ENCODE results near the gene ABHD14A. TPM values are rescaled to one million over a fixed set of nuclear protein-coding genes. Genes with fewer than 3 reads are reported as not detected.

Gene ABHD14A
- total RNA-seq, 2 experiments from 2014 or later, result 6.3 to 7.5 TPM

DNA sequence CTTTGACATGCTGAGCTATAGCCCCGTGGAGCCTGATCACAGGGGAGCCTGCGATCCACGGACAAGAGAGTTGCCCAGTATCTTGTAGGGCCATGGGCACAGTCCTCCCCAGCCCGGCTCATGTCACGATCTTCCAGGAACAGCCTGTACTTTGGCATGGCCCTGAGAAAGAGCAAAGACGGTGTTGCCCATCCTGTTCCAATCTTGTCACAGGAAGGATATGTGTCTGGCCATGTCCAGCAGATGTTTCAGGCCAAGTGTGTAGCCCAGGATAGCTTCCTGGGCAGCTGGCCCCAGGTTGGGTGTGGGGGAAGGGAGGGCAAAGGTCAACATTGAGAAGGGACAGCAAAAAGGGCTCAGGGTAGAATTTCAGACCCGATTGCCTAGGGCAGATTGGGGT, 37.8 kb downstream of the ABHD14A start:
- H3K36me3 Mint-ChIP-seq (ENCODE audit: low read depth), result no peaks in the 10 kb centered on the region
- ATAC-seq (no peak), DNase-seq (no peak)
- H3K9me3 Mint-ChIP-seq (ENCODE audit: low read depth), result no peaks in the 10 kb centered on the region
- H3K27ac Mint-ChIP-seq, result no peak overlapping the region
- intact Hi-C loops (cut with DNase I, micrococcal nuclease), result no loop called here
- ChIA-PET POLR2A (no interaction called here), CTCF (interaction anchor here (0.6 to 2.4 kb wide), 8 partner anchors 11 to 373 kb away, joined by 3 to 9 read pairs (median 4); no protein-coding TSS in a partner anchor)
- no peaks in the 10 kb centered on the region for H3K27me3 Mint-ChIP-seq
- H3K4me1 Mint-ChIP-seq, result no peaks in the 10 kb centered on the region
- no peak overlapping the region for H3K4me3 Mint-ChIP-seq

DNA sequence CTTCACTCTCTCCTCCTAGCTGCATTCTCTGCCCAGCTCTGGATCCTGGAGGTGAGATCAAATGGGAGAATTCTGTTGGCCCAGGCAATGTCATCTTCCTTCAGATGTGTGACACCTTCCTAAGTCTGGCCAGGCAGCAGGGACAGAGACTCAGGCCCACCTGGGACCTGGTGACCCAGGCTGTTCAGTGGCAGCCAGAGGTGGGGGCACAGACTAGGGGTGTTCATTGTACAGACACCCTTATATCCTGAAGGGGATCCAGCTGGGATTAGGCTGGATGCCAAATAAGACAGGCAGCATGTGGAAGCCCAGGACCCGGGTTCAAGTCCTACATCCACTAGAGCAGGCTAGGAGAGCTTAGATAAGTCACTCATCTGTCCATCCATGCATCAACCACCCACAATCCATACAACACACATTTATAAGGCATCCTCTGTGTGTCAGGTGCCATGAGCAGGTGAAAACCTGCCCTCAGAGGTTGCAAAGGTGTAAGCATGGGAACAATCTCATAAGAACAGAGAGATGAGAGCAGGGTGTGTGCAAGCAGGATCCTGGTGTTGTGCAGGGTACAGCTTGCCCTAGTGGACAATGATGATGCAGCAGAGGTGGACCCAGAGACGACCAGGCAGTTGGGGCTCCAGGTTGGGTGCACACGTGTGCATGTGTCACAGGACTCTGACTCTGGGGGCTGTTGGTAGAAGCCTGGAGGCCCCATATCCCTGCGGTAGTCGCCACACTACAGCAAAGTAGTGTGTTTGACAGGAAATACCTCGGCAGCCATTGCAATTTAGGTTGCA, 39.1 kb downstream of the ABHD14A start:
- Mint-ChIP-seq H3K36me3 (ENCODE audit: low read depth) (no peaks in the 10 kb centered on the region), H3K9me3 (ENCODE audit: low read depth) (no peaks in the 10 kb centered on the region), H3K27ac (no peak overlapping the region), H3K4me3 (no peak overlapping the region), H3K27me3 (no peaks in the 10 kb centered on the region), H3K4me1 (no peaks in the 10 kb centered on the region)
- ChIA-PET CTCF (interaction anchor here (0.6 to 2.4 kb wide), 7 partner anchors 12 to 326 kb away, joined by 3 to 9 read pairs (median 3); partner anchors contain the start of gene ABHD14B), POLR2A (no interaction called here)
- ATAC-seq (no peak), DNase-seq (no peak)
- intact Hi-C loops (cut with DNase I, micrococcal nuclease), result no loop called here

DNA sequence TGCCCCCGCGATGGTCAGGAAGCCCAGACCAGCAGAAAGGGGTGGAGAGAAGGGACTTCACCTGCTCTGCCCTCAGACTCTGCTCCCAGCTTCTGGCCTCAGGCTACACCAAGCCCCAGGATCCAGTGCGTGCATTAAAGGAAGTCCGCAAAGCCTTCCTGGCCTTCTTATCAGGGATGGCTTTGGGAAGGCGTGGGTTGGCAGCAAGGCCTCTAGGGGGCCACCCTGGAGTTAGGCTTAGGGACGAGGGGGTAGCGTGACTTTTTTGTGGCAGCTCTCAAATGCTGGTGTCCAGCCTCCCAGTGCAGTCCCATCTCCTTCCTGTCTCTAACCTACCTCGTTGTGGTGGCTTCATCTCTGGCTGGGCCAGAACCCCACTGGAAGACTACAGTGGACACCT, 39.7 kb downstream of the ABHD14A start:
- no peak overlapping the region for H3K27ac Mint-ChIP-seq

DNA sequence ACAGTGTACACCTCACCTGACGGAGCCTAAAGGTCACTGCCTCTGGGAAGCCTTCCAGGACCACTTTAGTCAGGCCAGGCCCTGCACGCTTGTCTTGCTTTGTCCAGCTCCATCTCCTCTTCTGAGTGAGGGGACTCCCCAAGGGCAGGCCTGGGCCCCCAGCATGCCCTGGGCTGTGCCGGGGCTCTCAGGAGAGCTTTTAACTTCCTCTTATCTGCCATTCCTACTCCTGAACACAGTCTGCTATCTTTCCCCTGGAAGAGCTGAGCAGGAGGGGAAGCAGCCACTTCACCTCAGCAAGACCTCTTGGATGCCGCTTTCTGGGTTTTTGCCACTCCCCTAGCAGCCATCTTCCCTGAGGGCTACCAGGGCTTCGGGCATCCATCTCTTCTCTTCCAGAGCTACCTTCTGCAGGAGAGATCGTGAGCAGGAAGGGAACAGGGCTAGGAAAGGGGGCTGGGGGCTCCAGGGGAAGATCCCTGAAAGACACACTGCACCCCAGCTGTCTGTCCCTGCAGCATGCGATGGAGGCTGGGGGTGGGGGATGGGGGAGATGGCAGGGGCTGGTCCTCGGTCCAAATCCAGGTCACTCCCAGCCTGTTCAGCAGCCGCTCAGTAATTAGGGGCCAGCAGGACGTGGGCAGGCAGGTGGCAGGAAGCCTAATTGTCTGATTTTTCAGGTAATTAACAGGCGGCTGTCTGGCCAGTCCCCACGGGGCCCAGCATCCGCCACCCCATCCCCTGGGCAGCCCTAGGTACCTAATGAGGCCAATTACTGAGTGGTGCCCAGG, 40.8 kb downstream of the ABHD14A start:
- intact Hi-C loops (cut with DNase I, micrococcal nuclease), result no loop called here
- CTCF ChIA-PET, result interaction anchor here (0.9 kb wide), 1 partner anchor 10 kb away, joined by 3 read pairs; no protein-coding TSS in a partner anchor

More for the DNA sequence above, 39.7 kb downstream of the ABHD14A start:
- Mint-ChIP-seq H3K36me3 (ENCODE audit: low read depth) (no peaks in the 10 kb centered on the region), H3K27me3 (no peaks in the 10 kb centered on the region), H3K9me3 (ENCODE audit: low read depth) (no peaks in the 10 kb centered on the region), H3K4me1 (no peaks in the 10 kb centered on the region), H3K4me3 (no peak overlapping the region)
- DNase-seq, result no peak
- intact Hi-C loops (cut with DNase I, micrococcal nuclease), result no loop called here
- no peak for ATAC-seq
- ChIA-PET POLR2A (no interaction called here), CTCF (interaction anchor here (0.6 kb wide), 1 partner anchor 190 kb away, joined by 3 read pairs; no protein-coding TSS in a partner anchor)

DNA sequence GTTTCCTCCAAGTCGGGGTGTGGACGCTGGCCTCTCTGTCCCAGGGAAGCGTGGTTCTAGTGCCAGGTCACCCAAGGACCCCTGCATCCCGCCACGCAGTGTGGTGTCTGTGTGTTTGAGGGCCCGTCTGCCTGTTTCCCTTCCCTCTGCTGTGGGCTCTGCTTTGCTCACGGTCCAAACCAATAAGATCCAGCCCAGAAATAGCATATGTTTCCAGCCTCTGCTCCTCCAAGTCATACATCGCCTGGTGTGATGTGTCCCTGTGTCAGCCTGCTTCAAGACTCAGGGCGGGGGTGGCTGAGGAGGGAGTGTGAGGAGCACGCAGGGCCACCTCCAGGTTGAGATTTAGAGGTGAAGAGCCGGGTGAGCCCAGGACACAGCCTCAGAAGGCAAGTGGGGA, 42.7 kb downstream of the ABHD14A start:
- H3K4me3 Mint-ChIP-seq, result no peak overlapping the region
- no peaks in the 10 kb centered on the region for H3K4me1 Mint-ChIP-seq
- ChIA-PET CTCF (interaction anchor here (1.2 to 1.9 kb wide), 2 partner anchors 16 to 105 kb away, joined by 5 read pairs; no protein-coding TSS in a partner anchor), POLR2A (no interaction called here)
- H3K27me3 Mint-ChIP-seq, result no peaks in the 10 kb centered on the region
- no peak overlapping the region for H3K27ac Mint-ChIP-seq
- ATAC-seq (no peak), DNase-seq (no peak)
- no peaks in the 10 kb centered on the region for H3K36me3 Mint-ChIP-seq (ENCODE audit: low read depth)
- intact Hi-C loops (cut with DNase I, micrococcal nuclease), result no loop called here
- no peaks in the 10 kb centered on the region for H3K9me3 Mint-ChIP-seq (ENCODE audit: low read depth)

More for the DNA sequence above, 40.8 kb downstream of the ABHD14A start:
- Mint-ChIP-seq H3K4me3 (no peak overlapping the region), H3K27ac (no peak overlapping the region), H3K9me3 (ENCODE audit: low read depth) (no peaks in the 10 kb centered on the region), H3K36me3 (ENCODE audit: low read depth) (no peaks in the 10 kb centered on the region), H3K4me1 (no peaks in the 10 kb centered on the region), H3K27me3 (no peaks in the 10 kb centered on the region)
- ATAC-seq (no peak), DNase-seq (no peak)
- POLR2A ChIA-PET, result no interaction called here

DNA sequence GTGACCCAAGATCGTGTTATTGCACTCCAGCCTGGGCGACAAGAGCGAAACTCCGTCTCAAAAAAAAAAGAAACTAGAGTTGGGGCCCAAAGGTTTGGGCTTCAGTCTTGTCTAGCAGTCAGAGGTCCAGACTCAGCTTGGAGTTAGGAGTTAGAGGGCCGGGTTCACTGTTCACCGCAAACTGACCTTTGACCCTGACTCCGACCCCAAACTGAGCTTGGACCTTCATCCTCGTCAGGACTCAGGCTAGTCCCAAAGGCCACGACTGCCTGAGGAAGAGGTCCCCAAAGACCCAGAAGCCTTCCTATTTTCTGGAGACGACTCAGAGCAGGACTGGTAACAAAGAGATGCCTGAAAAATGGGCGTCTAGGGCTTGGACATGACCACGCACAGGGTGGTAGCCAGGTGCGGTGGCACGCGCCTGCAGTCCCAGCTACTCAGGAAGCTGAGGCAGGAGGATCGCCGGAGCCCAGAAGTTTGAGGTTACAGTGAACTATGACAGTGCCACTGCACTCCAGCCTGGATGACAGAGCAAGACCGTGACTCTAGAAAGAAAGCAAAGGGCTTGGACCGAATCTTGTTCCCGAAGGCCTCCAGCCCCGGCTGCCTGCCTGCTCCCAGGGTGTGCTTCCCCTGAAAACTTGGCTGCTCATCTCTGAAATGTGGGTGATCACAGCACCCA, 43.6 kb downstream of the ABHD14A start:
- Mint-ChIP-seq H3K4me1 (no peaks in the 10 kb centered on the region), H3K4me3 (no peak overlapping the region), H3K9me3 (ENCODE audit: low read depth) (no peaks in the 10 kb centered on the region), H3K27me3 (no peaks in the 10 kb centered on the region), H3K36me3 (ENCODE audit: low read depth) (no peaks in the 10 kb centered on the region), H3K27ac (no peak overlapping the region)
- ChIA-PET POLR2A (no interaction called here), CTCF (interaction anchor here (1.9 kb wide), 1 partner anchor 105 kb away, joined by 5 read pairs; no protein-coding TSS in a partner anchor)
- ATAC-seq (no peak), DNase-seq (no peak)
- intact Hi-C loops (cut with DNase I, micrococcal nuclease), result no loop called here

DNA sequence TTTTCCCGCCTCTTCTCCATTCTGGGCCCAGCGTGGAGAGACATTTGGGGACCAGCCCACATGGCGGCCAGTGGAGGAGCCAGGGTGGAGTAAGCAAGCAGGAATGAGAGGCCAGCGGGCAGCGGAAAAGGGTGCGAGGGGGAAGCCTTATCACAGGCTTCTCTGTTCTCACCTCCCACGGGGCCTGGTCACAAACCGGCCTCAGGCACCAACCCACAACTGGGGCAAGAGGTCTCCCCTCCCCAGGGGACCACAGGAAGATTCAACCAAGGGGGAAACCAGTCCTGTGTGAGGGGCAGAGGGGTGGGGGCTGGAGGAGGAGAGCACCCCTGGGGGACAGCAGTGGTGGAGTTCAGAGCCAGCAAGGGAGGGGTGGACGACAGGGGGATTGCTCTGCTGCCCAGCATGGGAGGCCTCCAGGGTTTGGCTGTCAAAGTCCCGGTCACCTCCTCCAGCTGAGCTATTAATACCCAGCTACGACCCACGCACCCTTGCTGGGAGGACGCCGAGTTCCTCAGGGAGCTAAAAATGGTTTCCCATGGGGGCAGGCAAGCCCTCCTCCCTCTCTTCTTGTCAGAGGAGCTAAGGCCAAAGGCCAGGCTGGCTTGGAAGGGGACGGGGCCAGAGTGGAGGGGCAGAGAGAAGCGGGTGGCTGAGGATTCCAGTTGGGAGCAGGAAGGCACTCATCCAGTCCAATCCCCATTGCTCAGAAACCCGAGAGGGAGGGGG, 44.7 kb downstream of the ABHD14A start:
- Mint-ChIP-seq H3K4me1 (no peaks in the 10 kb centered on the region), H3K4me3 (no peak overlapping the region), H3K9me3 (ENCODE audit: low read depth) (no peaks in the 10 kb centered on the region), H3K27ac (no peak overlapping the region), H3K36me3 (ENCODE audit: low read depth) (no peaks in the 10 kb centered on the region), H3K27me3 (no peaks in the 10 kb centered on the region)
- no peak for ATAC-seq
- no peak for DNase-seq
- intact Hi-C loops (cut with DNase I, micrococcal nuclease), result no loop called here
- POLR2A ChIA-PET, result no interaction called here
- CTCF ChIA-PET, result no interaction called here

DNA sequence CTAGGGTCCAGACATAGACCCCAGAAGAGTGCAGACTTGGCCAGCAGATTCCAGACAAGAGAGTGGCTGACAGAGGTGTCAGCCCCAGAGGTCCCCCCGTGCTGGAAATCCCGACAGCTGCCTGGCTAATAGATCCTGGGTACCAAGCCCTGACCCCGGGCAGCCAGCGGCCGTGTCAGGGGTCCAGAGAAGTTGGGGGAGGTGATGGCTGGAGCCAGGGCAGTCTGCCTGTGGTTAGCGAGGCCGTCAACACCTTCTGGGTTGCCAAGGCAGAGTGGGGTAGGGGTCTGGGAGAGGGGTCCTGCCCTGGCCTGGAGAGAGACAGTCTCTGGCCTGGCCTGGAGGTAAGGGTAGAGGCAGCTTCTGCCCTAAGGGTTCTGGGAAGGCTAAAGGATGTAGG, 45.9 kb downstream of the ABHD14A start:
- no peak overlapping the region for H3K27ac Mint-ChIP-seq
- POLR2A ChIA-PET, result no interaction called here

DNA sequence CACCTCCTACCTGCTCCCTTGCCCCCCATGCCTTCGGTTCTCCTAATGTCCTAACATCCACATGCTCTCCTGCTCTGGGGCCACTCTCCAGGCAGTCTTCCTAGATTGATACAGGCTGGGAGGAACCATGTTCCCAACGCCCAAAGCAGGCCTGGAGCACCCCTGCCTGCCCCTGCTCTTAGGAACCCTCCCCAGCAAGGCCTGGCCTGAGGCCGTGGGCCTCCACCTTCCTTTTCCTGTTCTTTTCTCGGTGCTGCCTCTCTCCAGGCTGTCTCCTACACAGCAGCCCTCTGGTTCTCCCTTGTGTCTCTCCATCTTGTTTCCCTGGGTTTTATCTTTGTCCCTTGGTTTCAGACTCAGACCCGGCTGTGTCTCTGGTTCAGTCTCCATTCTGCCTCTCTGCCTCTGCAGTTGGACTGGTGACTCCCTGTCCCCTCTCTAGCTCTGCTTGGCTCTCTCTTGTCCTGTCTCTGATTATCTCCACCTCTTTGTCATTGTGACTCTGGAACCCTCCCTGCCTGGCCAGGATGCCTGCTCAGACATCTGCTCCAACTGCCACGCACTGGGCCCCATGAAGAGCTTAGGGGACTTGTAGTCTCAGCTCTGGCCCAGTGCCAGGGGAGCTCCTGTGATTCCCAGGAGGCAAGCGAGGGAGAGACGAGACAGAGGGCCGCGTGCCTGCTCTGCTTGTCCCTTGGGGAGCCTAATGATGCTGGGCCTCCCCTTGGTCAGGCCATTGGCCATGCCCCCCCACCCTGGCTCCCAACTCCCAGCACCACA, 46.8 kb downstream of the ABHD14A start:
- Mint-ChIP-seq H3K9me3 (ENCODE audit: low read depth) (no peaks in the 10 kb centered on the region), H3K4me1 (no peaks in the 10 kb centered on the region), H3K27ac (no peak overlapping the region), H3K4me3 (no peak overlapping the region), H3K36me3 (ENCODE audit: low read depth) (no peaks in the 10 kb centered on the region), H3K27me3 (no peaks in the 10 kb centered on the region)
- ChIA-PET POLR2A (interaction anchor here (0.6 kb wide), 1 partner anchor 1934 kb away, joined by 3 read pairs; no protein-coding TSS in a partner anchor), CTCF (interaction anchor here (0.6 kb wide), 1 partner anchor 51 kb away, joined by 4 read pairs; no protein-coding TSS in a partner anchor)
- intact Hi-C loops (cut with DNase I, micrococcal nuclease), result no loop called here
- no peak for DNase-seq
- no peak for ATAC-seq

More for the DNA sequence above, 45.9 kb downstream of the ABHD14A start:
- Mint-ChIP-seq H3K27me3 (no peaks in the 10 kb centered on the region), H3K36me3 (ENCODE audit: low read depth) (no peaks in the 10 kb centered on the region), H3K9me3 (ENCODE audit: low read depth) (no peaks in the 10 kb centered on the region), H3K4me3 (no peak overlapping the region), H3K4me1 (no peaks in the 10 kb centered on the region)
- intact Hi-C loops (cut with DNase I, micrococcal nuclease), result no loop called here
- DNase-seq (no peak), ATAC-seq (no peak)
- CTCF ChIA-PET, result interaction anchor here (0.6 kb wide), 1 partner anchor 50 kb away, joined by 4 read pairs; no protein-coding TSS in a partner anchor

DNA sequence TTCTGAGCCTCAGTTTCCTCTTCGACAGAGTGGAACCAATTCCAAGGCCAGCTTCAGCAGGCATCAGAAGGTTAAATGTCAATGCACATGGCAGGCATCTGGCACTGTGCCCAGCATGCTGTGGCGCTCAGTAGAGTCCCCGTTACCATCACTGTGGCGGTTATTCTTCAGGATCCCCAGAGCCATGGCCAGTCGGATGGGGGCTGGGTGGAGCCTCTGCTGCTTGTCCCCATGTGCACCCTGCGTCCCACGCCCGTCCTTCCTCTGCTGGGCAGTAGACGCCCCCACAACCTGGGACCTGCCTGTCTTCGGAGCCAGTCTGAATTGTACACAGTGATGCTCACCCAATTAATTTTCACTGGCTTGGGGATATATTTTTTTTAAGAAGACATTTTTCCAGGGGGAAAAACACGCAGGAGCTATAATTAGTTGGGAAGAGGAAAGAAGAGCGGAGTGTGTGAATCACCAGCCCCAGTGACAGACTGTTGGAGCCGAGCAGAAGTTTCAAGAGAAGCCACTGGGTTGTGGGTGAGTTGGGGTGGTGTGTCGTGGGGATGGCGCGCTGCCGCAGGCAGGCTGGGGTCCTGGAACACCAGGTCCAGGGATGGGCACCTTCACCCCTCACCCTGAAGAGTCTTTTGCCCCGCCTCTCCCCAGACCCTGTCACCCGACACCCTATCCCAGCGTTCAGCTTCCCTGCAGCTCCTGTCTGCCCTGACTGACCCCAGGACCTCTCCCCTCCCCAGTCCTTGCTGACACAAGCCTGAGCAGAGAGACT, 47.6 kb downstream of the ABHD14A start:
- Mint-ChIP-seq H3K27me3 (no peaks in the 10 kb centered on the region), H3K9me3 (ENCODE audit: low read depth) (no peaks in the 10 kb centered on the region), H3K4me1 (no peaks in the 10 kb centered on the region), H3K27ac (no peak overlapping the region), H3K36me3 (ENCODE audit: low read depth) (no peaks in the 10 kb centered on the region), H3K4me3 (no peak overlapping the region)
- CTCF ChIA-PET, result interaction anchor here (0.6 kb wide), 1 partner anchor 1758 kb away, joined by 3 read pairs; no protein-coding TSS in a partner anchor
- DNase-seq (no peak), ATAC-seq (no peak)
- intact Hi-C loops (cut with DNase I, micrococcal nuclease), result no loop called here
- POLR2A ChIA-PET, result no interaction called here
